ENCODE measurements around the gene UBE2G2. TPM values are rescaled to one million over a fixed set of nuclear protein-coding genes. Genes with fewer than 3 reads are reported as not detected.
A peak's percentile ranks its signal among the peaks of the same experiment; 100 is the strongest.

The UBE2G2 gene
- total RNA-seq, 1 experiment from 2014 or later = 117 TPM

- Mint-ChIP-seq H3K4me1 (peaks cover 13% of the 10 kb centered on the region), H3K27ac (peak overlapping the region; percentile 79; the same call in 1 of the 2 replicates), H3K4me3 (peak overlapping the region; percentile 57), H3K36me3 (peaks cover 17% of the 10 kb centered on the region), H3K9me3 (no peaks in the 10 kb centered on the region), H3K27me3 (ENCODE audit: low read depth) (no peaks in the 10 kb centered on the region)
- CTCF ChIA-PET = interaction anchor here (0.7 to 1.4 kb wide), 7 partner anchors 28 to 335 kb away, joined by 3 to 6 read pairs (median 3); partner anchors contain the start of genes PTTG1IP and UBE2G2
- POLR2A ChIA-PET = no interaction called here
- peak; percentile 93 for ATAC-seq
- DNase-seq (ENCODE audit: low spot score) = peak; percentile 83
- TF ChIP-seq CREB1 (CRISPR knock-in tag; IDR thresholded peaks at IDR 0.05) (no peak), ZNF416 (CRISPR knock-in tag; IDR thresholded peaks at IDR 0.05) (no peak), ERG (CRISPR knock-in tag; IDR thresholded peaks at IDR 0.05) (no peak), USF2 (CRISPR knock-in tag; IDR thresholded peaks at IDR 0.05) (no peak), STAT6 (CRISPR knock-in tag; conservative IDR thresholded peaks at IDR 0.05; ENCODE audit: low read depth) (no peak), ETV6 (CRISPR knock-in tag; IDR thresholded peaks at IDR 0.05) (no peak), CBFB (CRISPR knock-in tag; IDR thresholded peaks at IDR 0.05; ENCODE audit: low read depth) (no peak), TCF7 (CRISPR knock-in tag; IDR thresholded peaks at IDR 0.05; ENCODE audit: low read depth) (no peak), KAT7 (CRISPR knock-in tag; IDR thresholded peaks at IDR 0.05; ENCODE audit: borderline replicate concordance) (no peak), ELF4 (CRISPR knock-in tag; IDR thresholded peaks at IDR 0.05; ENCODE audit: low read depth) (no peak), ATF3 (CRISPR knock-in tag; conservative IDR thresholded peaks at IDR 0.05) (no peak), ZNF219 (CRISPR knock-in tag; IDR thresholded peaks at IDR 0.05; ENCODE audit: borderline replicate concordance) (no peak), JAZF1 (CRISPR knock-in tag; IDR thresholded peaks at IDR 0.05) (no peak), HMGA2 (CRISPR knock-in tag; IDR thresholded peaks at IDR 0.05) (no peak), ZMAT4 (CRISPR knock-in tag; IDR thresholded peaks at IDR 0.05) (no peak), CDX4 (CRISPR knock-in tag; IDR thresholded peaks at IDR 0.05; ENCODE audit: borderline replicate concordance) (no peak), GRHL2 (CRISPR knock-in tag; IDR thresholded peaks at IDR 0.05; ENCODE audit: insufficient replicate concordance, severe bottlenecking) (no peak), OVOL2 (CRISPR knock-in tag; IDR thresholded peaks at IDR 0.05; ENCODE audit: borderline replicate concordance) (no peak), ZNF532 (CRISPR knock-in tag; IDR thresholded peaks at IDR 0.05; ENCODE audit: borderline replicate concordance) (no peak), MXD4 (CRISPR knock-in tag; IDR thresholded peaks at IDR 0.05; ENCODE audit: borderline replicate concordance) (no peak), NFE2L1 (CRISPR knock-in tag; IDR thresholded peaks at IDR 0.05) (peak; percentile 24; the same call in 1 of the 2 replicates), E2F4 (CRISPR knock-in tag; IDR thresholded peaks at IDR 0.05; ENCODE audit: borderline replicate concordance, low read depth) (no peak)
Measured at GRCh38 chr21:44845418-44846223, 44.0 kb upstream of the UBE2G2 start.
